ENCODE results near the gene TMEM150B. TPM values are rescaled to one million over a fixed set of nuclear protein-coding genes. Genes with fewer than 3 reads are reported as not detected.

Gene TMEM150B
- total and polyA plus RNA-seq, 9 of the 15 experiments (the other 6 are each of a cell fraction or from before 2014, with no cell fraction given) = 0.47 to 1.3 (median 0.74) TPM; not detected in 2

DNA sequence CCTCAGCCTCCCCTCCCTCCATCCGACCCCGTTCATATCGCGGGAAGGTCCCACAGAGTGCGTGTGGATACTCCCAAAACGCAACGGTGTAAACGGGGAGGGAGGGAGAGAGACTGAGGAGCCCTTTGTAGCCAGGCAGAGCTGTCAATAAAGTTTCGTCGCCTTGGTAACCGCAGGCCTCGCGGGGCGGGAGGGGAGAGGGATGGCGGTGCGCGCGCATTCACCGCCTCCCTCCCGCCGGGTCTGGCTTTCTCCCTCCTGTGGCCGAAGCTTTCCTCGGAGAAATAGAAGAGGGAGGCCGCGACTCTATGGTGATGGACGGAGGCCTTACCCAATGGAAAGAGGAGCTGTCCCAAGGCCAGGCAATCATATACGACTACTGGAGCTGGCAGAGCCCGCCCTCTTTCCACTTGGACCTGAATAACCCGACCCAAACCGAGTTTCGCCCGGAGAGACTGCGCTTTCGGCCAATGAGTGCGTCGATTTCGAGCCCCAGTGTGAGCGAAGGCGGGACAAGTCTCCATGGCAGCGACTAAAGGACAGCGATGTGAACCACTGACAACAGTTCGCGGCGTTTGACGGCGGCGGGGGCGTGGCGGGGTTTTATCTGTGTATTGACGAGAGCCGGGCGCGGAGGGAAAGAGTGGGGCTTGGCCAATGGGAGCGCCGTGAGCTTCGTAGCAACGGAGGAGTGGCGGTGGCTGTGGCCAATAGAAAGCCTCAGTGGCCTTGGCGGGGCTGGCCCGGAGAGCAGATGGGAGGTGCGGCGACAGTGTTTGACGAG, 14.2 kb upstream of the TMEM150B start, which contains the start of gene KMT5C (continued):
- peak; percentile 61 to 78 for TF ChIP-seq FOXK2 (conservative IDR thresholded peaks at IDR 0.05 in 1 of 2, IDR thresholded peaks at IDR 0.05 in 1 of 2; ENCODE audit: low read depth in 2 of 2)
- TF ChIP-seq, protein P1, sequence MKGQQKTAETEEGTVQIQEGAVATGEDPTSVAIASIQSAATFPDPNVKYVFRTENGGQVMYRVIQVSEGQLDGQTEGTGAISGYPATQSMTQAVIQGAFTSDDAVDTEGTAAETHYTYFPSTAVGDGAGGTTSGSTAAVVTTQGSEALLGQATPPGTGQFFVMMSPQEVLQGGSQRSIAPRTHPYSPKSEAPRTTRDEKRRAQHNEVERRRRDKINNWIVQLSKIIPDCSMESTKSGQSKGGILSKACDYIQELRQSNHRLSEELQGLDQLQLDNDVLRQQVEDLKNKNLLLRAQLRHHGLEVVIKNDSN (CRISPR knock-in tag; IDR thresholded peaks at IDR 0.05) = no peak
- TF ChIP-seq OTX1 (CRISPR knock-in tag; IDR thresholded peaks at IDR 0.05) = no peak
- TF ChIP-seq CCNT2 (IDR thresholded peaks at IDR 0.05; ENCODE audit: borderline replicate concordance, extremely low read depth, insufficient read length, low read depth, low read length) = no peak
- TF ChIP-seq HMG20A (CRISPR knock-in tag; conservative IDR thresholded peaks at IDR 0.05) = no peak
- TF ChIP-seq ETV5 (CRISPR knock-in tag; IDR thresholded peaks at IDR 0.05; ENCODE audit: low read depth) = no peak
- no peak for TF ChIP-seq ZNF561 (CRISPR knock-in tag; conservative IDR thresholded peaks at IDR 0.05)
- peak; percentile 79; the same call in 1 of the 2 replicates for TF ChIP-seq RB1 (IDR thresholded peaks at IDR 0.05; ENCODE audit: low read depth)
- TF ChIP-seq MIER1 (IDR thresholded peaks at IDR 0.05; ENCODE audit: low read depth) = no peak
- TF ChIP-seq MEIS2 (IDR thresholded peaks at IDR 0.05; ENCODE audit: partially characterized antibody) = peak; percentile 72
- TF ChIP-seq ADNP (tag; IDR thresholded peaks at IDR 0.05) = no peak
- TF ChIP-seq, protein P2, sequence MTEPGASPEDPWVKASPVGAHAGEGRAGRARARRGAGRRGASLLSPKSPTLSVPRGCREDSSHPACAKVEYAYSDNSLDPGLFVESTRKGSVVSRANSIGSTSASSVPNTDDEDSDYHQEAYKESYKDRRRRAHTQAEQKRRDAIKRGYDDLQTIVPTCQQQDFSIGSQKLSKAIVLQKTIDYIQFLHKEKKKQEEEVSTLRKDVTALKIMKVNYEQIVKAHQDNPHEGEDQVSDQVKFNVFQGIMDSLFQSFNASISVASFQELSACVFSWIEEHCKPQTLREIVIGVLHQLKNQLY (CRISPR knock-in tag; conservative IDR thresholded peaks at IDR 0.05) = no peak
- TF ChIP-seq EGR1 (conservative IDR thresholded peaks at IDR 0.05) = peak; percentile 90
- TF ChIP-seq, protein P3, sequence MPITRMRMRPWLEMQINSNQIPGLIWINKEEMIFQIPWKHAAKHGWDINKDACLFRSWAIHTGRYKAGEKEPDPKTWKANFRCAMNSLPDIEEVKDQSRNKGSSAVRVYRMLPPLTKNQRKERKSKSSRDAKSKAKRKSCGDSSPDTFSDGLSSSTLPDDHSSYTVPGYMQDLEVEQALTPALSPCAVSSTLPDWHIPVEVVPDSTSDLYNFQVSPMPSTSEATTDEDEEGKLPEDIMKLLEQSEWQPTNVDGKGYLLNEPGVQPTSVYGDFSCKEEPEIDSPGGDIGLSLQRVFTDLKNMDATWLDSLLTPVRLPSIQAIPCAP (CRISPR knock-in tag; IDR thresholded peaks at IDR 0.05; ENCODE audit: borderline replicate concordance) = no peak
- no peak for TF ChIP-seq KAT7 (CRISPR knock-in tag; IDR thresholded peaks at IDR 0.05; ENCODE audit: borderline replicate concordance)
- no peak for TF ChIP-seq ZNF764 (CRISPR knock-in tag; IDR thresholded peaks at IDR 0.05; ENCODE audit: low read depth)
- TF ChIP-seq, protein P4, sequence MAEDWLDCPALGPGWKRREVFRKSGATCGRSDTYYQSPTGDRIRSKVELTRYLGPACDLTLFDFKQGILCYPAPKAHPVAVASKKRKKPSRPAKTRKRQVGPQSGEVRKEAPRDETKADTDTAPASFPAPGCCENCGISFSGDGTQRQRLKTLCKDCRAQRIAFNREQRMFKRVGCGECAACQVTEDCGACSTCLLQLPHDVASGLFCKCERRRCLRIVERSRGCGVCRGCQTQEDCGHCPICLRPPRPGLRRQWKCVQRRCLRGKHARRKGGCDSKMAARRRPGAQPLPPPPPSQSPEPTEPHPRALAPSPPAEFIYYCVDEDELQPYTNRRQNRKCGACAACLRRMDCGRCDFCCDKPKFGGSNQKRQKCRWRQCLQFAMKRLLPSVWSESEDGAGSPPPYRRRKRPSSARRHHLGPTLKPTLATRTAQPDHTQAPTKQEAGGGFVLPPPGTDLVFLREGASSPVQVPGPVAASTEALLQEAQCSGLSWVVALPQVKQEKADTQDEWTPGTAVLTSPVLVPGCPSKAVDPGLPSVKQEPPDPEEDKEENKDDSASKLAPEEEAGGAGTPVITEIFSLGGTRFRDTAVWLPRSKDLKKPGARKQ (CRISPR knock-in tag; IDR thresholded peaks at IDR 0.05) = no peak
- no peak for TF ChIP-seq CBFA2T2 (conservative IDR thresholded peaks at IDR 0.05)
- no peak for TF ChIP-seq ZNF766 (CRISPR knock-in tag; conservative IDR thresholded peaks at IDR 0.05)
- peak; percentile 92 for TF ChIP-seq FOXJ2 (tag; IDR thresholded peaks at IDR 0.05)
- TF ChIP-seq, protein P5, sequence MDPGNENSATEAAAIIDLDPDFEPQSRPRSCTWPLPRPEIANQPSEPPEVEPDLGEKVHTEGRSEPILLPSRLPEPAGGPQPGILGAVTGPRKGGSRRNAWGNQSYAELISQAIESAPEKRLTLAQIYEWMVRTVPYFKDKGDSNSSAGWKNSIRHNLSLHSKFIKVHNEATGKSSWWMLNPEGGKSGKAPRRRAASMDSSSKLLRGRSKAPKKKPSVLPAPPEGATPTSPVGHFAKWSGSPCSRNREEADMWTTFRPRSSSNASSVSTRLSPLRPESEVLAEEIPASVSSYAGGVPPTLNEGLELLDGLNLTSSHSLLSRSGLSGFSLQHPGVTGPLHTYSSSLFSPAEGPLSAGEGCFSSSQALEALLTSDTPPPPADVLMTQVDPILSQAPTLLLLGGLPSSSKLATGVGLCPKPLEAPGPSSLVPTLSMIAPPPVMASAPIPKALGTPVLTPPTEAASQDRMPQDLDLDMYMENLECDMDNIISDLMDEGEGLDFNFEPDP (CRISPR knock-in tag; IDR thresholded peaks at IDR 0.05) = no peak
- TF ChIP-seq SIRT6 (IDR thresholded peaks at IDR 0.05; ENCODE audit: low read depth, low read length) = no peak
- no peak for TF ChIP-seq FOXA3 (CRISPR knock-in tag; conservative IDR thresholded peaks at IDR 0.05 in 1 of 2, IDR thresholded peaks at IDR 0.05 in 1 of 2)

Data from K562 (cell line).